Transverse colon (tissue), 4 donors: Measurements from ENCODE around the gene RPGR. TPM values are rescaled to one million over a fixed set of nuclear protein-coding genes. Genes with fewer than 3 reads are reported as not detected.

ENCODE experiments used
- DNase-seq: peaks from one replicate; pipeline ENCODE4 v3.0.0-alpha.2; 2019
- H3K27ac ChIP-seq, 4 donors: fragments of 200-600 bp; sonication (generic); 2 replicates each; pipeline ENCODE4 v1.5.1; 2016 to 2018; ENCODE audit warnings: inconsistent platforms in 4 of 4
- H3K27me3 ChIP-seq: fragments of 200-600 bp; sonication (generic); 2 replicates; pipeline ENCODE4 v1.5.1; 2017; ENCODE audit warnings: inconsistent platforms
- H3K36me3 ChIP-seq, 4 donors: fragments of 200-600 bp; sonication (generic); 2 replicates each; pipeline ENCODE4 v1.5.1; 2017 to 2019; ENCODE audit warnings: inconsistent platforms in 4 of 4
- H3K4me1 ChIP-seq, 4 donors: fragments of 200-600 bp; sonication (generic); 2 replicates each; pipeline ENCODE4 v1.5.1; 2017 to 2020; ENCODE audit warnings: inconsistent platforms in 4 of 4
- H3K4me3 ChIP-seq, 4 donors: fragments of 200-600 bp; sonication (generic); 1 replicate in 1 of 4; 2 replicates in 3 of 4; pipeline versions ENCODE4 v1.5.1 to v1.6.1; 2017 to 2019; ENCODE audit warnings: inconsistent platforms in 4 of 4
- H3K9me3 ChIP-seq, 2 donors: fragments of 200-600 bp; sonication (generic); 2 replicates each; pipeline ENCODE4 v1.5.1; 2017 to 2019; ENCODE audit warnings: inconsistent platforms in 2 of 2
- EP300 ChIP-seq: sonication (generic); formaldehyde crosslinking; IDR thresholded peaks from one replicate; pipeline ENCODE4 v1.6.1; 2017; ENCODE audit warnings: antibody characterized with exemption, low read depth
- POLR2A ChIP-seq: fragments of 450-650 bp; IDR thresholded peaks from one replicate; pipeline ENCODE4 v1.6.1; 2016; ENCODE audit warnings: antibody characterized with exemption, mild to moderate bottlenecking, moderate library complexity
- POLR2AphosphoS5 ChIP-seq, 3 donors: sonication (generic); formaldehyde crosslinking; IDR thresholded peaks; one replicate each; pipeline ENCODE4 v1.6.1; 2016; ENCODE audit warnings: antibody characterized with exemption in 3 of 3
- WGBS, 2 donors: methylation state at CpG; one replicate each; pipeline ENCODE4 v1.1.5; 2018; ENCODE audit warnings: low coverage in 1 of 2; 5-methylcytosine and 5-hydroxymethylcytosine counted together
- in situ Hi-C, 4 donors: fragments of 200-750 bp; cut with MboI; loops; one replicate each; pipeline versions ENCODE4 v1.15.0 to v1.15.1; 2017; ENCODE audit warnings: low sequenced_read_pairs in 3 of 4, low pct_ligation_motif_present in 1 of 4, low pct_unique_long_range_greater_than_20kb in 1 of 4
- intact Hi-C: fragments of 100-400 bp; cut with DNase I; formaldehyde crosslinking; loops from one replicate; pipeline ENCODE4 v1.15.1; 2023; ENCODE audit warnings: low total_unique reads
- total RNA-seq, 4 donors: library from RNA; depleted of rRNA; stranded (reverse); fragments of >200 nt; gene quantifications; one replicate each; pipeline ENCODE4 v1.1.0, GENCODE V29; 2016
- TF ChIP-seq, protein P1 (sequence below), 5 experiments: fragments of 200-600 bp in 3 of 5; fragments of 450-650 bp in 2 of 5; sonication (generic) in 3 of 5; IDR thresholded peaks; 1 replicate in 2 of 5; 2 replicates in 3 of 5; pipeline ENCODE4 v1.5.1; 2016 to 2017; ENCODE audit warnings: antibody characterized with exemption in 5 of 5, inconsistent platforms in 3 of 5, mild to moderate bottlenecking in 2 of 5, moderate library complexity in 1 of 5

RPGR gene
- total RNA-seq, 4 donors from 2014 or later: 11.9 to 33.3 (median 23.7) TPM

DNA sequence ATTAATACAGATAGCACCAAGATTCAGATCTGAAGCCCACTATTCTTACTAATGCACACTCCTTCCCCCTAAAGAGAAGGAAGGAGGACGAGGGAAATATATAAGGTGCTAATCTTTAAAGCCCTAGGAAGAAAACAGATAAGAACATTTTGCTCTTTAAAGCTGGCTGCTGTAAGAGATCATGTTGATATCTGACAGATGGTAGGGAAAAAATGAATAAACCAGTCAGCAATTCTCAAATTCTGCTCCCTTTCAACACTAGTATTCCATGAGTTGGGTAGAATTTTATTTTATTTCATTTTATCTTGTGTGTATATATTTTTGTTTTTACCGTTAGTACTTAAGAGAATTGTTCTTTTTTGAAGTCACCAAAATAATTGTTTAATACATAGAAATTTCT is 44.3 kb upstream of the RPGR start:
- Histone ChIP-seq H3K27me3 (no peaks in the 10 kb centered on the region), H3K27ac (no peak overlapping the region), H3K4me1 (no peaks in the 10 kb centered on the region), H3K36me3 (no peaks in the 10 kb centered on the region), H3K4me3 (no peak overlapping the region), H3K9me3 (no peaks in the 10 kb centered on the region)
- intact Hi-C loops (no loop called here), in situ Hi-C loops (loop anchor here in 1 of 4 donors (25.0 kb wide), 1 partner anchor 109 kb away; no protein-coding TSS in a partner anchor)
- no peak for DNase-seq
- WGBS, 2 donors: 54 to 71% methylated on average over 2 of the region's 2 CpGs
- TF ChIP-seq POLR2AphosphoS5 (IDR thresholded peaks at IDR 0.05) (no peak), POLR2A (no peak), EP300 (no peak)
- TF ChIP-seq, protein P1, sequence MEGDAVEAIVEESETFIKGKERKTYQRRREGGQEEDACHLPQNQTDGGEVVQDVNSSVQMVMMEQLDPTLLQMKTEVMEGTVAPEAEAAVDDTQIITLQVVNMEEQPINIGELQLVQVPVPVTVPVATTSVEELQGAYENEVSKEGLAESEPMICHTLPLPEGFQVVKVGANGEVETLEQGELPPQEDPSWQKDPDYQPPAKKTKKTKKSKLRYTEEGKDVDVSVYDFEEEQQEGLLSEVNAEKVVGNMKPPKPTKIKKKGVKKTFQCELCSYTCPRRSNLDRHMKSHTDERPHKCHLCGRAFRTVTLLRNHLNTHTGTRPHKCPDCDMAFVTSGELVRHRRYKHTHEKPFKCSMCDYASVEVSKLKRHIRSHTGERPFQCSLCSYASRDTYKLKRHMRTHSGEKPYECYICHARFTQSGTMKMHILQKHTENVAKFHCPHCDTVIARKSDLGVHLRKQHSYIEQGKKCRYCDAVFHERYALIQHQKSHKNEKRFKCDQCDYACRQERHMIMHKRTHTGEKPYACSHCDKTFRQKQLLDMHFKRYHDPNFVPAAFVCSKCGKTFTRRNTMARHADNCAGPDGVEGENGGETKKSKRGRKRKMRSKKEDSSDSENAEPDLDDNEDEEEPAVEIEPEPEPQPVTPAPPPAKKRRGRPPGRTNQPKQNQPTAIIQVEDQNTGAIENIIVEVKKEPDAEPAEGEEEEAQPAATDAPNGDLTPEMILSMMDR (IDR thresholded peaks at IDR 0.05): no peak

DNA sequence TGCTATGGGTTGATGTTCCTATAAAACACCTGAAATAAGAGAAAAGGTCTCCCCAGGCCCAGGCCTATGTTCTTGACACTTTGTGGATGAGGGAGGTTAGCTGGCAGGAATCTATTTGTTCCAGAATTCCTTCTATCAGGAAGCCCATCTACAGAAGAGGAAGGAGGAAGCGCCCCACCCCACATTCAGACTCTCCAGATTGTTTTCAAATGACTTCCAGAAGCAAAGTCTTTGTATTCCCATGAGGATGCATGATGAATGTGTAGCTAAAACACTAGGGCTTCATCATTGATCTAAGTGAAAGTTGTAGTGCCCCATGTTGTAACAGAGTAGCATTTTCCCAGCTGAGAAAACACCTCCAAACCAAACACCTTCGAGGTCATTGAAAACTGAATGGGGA is 41.5 kb upstream of the RPGR start:
- in situ Hi-C loops (loop anchor here in 1 of 4 donors (25.0 kb wide), 1 partner anchor 106 kb away; no protein-coding TSS in a partner anchor), intact Hi-C loops (no loop called here)
- Histone ChIP-seq H3K27ac (no peak overlapping the region), H3K4me1 (no peaks in the 10 kb centered on the region), H3K27me3 (no peaks in the 10 kb centered on the region), H3K4me3 (no peak overlapping the region), H3K36me3 (no peaks in the 10 kb centered on the region), H3K9me3 (no peaks in the 10 kb centered on the region)
- no peak for TF ChIP-seq POLR2A
- no peak for TF ChIP-seq POLR2AphosphoS5 (IDR thresholded peaks at IDR 0.05)
- TF ChIP-seq, protein P1 (IDR thresholded peaks at IDR 0.05): no peak
- no peak for TF ChIP-seq EP300
- no peak for DNase-seq
- 56 to 100% methylated on average over 1 to 2 of the region's 2 CpGs for WGBS, 2 donors

DNA sequence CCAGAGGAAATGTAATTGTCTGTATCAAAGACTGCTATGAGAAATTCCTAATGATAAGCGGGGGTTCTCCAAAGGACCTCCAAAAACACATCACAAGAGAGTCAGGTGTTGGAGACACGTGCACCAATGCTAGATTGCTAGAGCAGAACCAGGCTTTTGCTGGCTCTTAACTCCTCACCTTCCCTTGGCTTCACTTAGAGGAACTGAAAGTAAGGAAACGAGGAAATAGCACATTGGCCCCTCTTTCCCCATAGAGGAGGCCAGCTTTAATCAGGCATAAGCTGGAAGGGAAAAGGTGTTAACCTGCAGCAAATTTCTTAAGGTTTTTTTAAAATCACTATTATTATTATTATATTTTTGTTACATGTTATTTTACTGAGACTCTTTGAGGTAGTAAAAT is 38.6 kb upstream of the RPGR start:
- no peak overlapping the region for H3K4me3 ChIP-seq
- no peaks in the 10 kb centered on the region for H3K36me3 ChIP-seq
- no peaks in the 10 kb centered on the region for H3K9me3 ChIP-seq
- no peak for DNase-seq
- 53% methylated on average over 3 of the region's 3 CpGs; no CpG with 5 or more reads in 1 of the 2 donors for WGBS, 2 donors
- H3K27me3 ChIP-seq: no peaks in the 10 kb centered on the region
- H3K4me1 ChIP-seq: no peaks in the 10 kb centered on the region
- in situ Hi-C loops (loop anchor here in 1 of 4 donors (25.0 kb wide), 1 partner anchor 104 kb away; no protein-coding TSS in a partner anchor), intact Hi-C loops (no loop called here)
- TF ChIP-seq, protein P1 (IDR thresholded peaks at IDR 0.05): no peak
- TF ChIP-seq POLR2A (no peak), EP300 (no peak), POLR2AphosphoS5 (IDR thresholded peaks at IDR 0.05) (no peak)
- no peak overlapping the region for H3K27ac ChIP-seq

DNA sequence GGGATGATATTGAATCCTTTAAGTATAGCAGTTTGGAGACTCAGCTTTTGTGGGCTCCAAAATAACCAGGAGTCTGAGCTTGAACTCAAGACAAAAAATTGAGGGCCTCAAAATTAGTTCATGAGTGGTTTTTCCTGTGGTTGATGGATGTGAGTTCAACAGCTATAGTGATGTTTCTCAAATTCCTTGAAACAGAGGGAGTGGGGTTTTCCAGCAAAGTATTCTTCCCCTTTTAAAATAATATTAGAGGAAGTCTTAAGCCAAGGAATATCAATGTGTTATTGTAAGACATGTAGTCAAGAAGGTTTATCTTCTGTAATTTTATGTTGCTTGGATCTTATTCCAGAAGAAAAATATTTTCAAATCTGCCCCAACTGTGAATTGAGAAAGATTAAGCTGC is 35.7 kb upstream of the RPGR start:
- no peak overlapping the region for H3K4me3 ChIP-seq
- TF ChIP-seq EP300 (no peak), POLR2A (no peak), POLR2AphosphoS5 (IDR thresholded peaks at IDR 0.05) (no peak)
- TF ChIP-seq, protein P1 (IDR thresholded peaks at IDR 0.05): no peak
- H3K27me3 ChIP-seq: no peaks in the 10 kb centered on the region
- H3K27ac ChIP-seq: no peak overlapping the region
- H3K9me3 ChIP-seq: no peaks in the 10 kb centered on the region
- no peaks in the 10 kb centered on the region for H3K36me3 ChIP-seq
- in situ Hi-C loops: loop anchor here in 1 of 4 donors (25.0 kb wide), 1 partner anchor 101 kb away; no protein-coding TSS in a partner anchor
- no peaks in the 10 kb centered on the region for H3K4me1 ChIP-seq
- no peak for DNase-seq
- intact Hi-C loops: no loop called here
